ENCODE results near the gene NBEA.
A peak's percentile ranks its signal among the peaks of the same experiment; 100 is the strongest.

Gene NBEA

DNA sequence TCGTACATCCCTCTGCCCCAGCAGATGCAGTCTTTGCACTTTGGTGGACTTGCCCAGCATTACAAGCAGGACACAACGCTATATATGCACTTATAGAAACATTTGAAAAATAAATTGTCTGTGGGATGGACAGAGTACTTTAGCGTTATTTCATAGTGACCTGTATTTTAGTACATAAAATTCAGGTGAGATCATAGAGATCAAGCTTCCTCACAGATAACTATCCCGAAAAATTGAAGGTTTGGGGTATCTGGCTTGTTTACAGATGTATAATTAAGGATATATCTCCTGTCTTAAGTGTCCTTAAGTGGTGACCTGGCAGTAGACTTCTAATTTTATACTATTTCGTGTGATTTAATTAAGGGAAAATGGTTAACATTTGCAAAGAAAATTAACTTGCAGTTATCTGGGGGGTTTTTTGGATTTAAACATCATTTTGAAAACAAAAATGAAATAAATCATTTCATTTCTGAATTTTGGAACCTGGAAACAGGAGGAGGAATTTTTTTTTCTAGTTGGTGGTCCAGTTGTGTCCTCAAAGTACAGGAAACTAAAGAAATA lies 535.4 kb downstream of the NBEA start:
- no peak for DNase-seq

DNA sequence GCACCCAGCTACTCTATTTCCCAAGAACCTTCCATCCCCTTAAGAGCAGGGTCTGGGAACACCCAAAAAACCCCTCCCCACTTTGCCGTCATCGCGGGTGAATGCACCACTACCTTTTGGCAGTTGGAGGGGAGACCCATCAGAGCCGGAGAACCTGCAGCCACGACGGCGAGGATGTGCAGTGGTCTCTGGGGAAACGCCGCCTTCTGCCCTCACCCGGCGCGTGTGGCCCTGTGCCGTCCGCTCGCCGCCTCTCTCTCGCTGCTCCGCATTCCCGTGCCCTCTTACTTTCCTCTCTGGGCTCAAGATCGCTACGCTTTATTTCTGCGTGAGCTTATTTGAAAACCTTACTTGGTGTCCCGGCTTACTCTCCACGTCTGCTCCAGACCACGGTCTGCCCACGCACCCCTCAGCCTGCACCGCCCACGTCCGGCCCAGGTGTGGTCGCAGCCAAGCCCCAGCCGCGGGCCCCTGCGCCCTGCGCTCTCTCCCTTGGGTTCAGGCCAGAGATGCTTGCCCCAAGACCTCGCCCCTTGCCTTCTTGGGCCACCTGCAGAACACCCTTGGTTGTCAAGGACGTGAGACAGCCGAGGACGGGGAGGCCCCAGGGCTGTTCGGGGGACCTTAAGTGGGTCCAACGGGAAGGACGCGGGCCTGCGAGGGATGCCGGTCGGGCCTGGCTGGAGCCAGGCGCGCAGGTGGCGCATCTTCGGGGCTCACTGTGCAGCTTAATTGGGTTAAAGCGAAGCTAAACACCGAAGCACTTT lies 536.4 kb downstream of the NBEA start:
- DNase-seq, result no peak

DNA sequence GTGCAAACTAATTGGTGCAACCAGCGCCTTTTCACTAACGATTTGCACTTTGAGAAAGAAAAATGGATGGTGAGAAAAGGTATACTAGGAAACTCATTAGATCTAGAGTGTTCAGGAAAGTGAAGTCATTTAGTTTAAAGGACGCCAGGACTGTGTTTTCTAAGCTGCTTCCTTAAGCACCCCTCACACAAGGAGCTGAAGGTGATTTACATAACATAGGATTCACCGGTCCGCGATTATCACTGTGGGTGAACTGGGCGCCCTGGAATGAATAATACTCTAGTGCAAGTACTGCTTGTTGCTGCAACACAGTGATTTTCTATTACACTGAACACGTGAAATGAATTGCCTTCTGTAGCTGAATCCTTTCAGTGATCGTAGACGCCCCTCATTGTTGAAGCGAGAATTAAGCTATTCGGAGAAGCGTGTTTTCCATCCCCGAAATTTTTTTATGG lies 537.0 kb downstream of the NBEA start:
- DNase-seq, result no peak

DNA sequence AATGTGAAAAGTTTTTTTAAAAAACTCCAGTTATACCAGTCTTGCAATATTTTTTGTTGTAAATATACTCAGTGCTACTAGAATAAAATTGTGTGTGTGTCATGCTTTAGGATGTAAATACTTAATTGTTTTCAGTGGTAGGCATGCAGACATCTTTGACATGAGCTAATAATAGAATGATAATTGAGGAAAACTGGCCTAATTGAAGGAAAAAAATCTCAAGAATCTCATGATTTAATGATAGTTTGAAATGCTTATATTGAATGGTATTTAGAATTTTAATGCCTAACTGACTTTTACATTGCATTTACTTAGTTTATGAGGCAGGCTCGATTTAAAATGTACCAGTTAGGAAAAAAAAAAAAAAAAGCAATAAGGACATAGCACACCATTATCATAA lies 537.6 kb downstream of the NBEA start:
- no peak for DNase-seq

DNA sequence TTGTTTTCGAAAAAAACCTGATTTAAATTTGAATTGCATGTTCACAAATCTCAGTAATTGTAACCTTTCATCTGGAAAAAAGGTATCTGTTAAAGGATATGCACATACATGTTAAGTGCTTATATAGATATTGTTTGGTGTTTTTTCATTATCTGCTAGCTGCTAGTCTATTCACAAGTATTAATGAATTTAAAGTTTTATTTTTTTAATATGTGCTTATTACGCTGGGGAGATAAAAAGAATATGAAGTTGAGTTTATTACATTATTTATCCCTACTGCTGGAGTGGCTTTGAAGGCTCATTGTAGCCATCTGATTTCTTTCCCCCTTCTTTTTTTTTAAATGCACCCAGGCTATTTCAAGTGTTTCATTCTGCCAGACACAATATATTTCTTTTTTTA lies 538.3 kb downstream of the NBEA start:
- no peak for DNase-seq

DNA sequence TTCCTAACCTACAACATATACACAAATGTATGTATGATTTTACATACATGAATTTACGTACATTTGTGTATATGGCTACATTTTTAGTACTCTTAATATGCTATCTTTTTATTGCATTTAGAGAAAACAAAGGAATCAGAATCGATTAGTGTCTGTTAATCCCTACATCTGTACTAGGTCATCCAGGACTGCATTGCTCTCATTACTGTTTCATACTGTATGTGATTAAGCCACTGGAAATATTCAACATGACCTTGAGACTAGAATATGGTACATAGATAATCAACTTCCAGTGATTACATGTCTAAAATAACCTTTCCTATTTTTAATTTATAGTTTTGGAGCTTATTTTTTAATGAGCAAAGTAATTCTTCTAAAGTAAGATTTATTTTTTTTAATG lies 539.7 kb downstream of the NBEA start:
- DNase-seq, result no peak

DNA sequence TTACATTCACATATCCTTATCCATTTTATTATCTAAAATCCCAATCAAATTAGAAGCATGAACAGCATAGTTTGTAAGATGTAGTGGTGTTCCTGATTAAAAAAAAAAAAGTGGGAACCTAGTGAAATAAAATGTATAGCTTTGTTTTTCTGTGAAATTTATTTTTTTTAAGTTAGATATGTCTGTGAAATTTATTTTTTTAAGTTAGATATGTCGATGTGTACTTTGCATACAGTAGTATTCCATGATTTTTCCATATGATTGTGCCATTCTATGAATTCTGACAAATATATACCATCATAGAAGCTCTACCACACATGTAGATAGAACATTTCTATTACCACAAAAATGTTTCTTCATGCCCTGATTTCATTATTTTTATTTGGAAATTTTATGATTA lies 540.5 kb downstream of the NBEA start:
- DNase-seq, result no peak

DNA sequence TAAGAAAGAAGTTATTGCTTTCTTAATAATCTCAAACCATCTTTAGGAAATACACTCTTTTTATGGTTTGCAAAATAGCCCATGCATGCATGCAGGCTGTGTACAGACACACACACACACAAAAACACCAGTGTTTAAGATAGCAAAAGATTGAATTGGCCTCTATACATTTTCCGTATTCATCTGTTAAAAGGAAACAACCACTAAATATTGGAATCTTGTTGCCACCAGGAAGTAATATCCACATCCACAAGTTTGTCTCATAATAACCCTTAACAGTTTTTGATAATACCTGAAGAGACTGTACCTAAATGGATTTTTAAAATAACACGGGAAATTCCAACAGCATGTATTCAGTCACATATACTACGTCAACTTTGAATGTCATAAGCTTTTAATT lies 541.7 kb downstream of the NBEA start:
- no peak for DNase-seq

DNA sequence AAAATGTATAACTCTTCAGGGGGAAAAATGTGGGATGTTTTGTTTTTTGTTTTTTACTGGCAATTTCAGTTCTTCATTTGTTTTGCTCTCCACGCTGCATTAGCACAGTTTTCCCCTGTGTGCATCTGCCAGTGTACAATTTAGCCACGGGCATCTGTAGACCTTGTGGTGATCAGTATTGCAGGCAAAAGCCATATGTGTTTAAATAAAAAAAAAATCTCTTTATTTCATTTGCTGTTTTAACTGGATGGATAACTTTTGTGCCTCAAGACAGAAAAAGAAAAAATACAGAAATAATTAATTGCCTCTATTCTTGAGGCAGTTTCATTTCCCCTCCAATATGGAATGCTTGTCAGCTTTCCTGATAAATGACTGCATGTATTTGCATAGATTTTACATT lies 542.3 kb downstream of the NBEA start:
- DNase-seq, result no peak

DNA sequence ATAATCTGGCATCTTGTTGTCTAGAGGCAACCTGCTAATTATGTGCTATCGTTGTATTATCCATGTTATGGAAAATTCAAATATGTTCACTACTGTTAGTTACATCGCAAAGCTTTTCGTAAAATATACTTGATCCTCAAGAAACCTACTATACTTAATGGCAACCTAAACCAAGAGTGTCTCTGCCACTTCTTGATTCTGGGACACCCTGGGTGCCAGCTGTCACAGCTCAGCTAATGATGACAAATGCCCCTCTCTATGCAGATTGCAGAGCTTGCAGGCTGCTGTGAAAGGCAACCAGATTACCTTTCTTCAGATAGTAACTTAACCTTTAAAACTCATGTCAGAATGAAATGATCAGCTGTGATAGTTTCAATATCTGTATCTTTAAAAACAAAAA lies 543.4 kb downstream of the NBEA start:
- peak; percentile 0 for DNase-seq

DNA sequence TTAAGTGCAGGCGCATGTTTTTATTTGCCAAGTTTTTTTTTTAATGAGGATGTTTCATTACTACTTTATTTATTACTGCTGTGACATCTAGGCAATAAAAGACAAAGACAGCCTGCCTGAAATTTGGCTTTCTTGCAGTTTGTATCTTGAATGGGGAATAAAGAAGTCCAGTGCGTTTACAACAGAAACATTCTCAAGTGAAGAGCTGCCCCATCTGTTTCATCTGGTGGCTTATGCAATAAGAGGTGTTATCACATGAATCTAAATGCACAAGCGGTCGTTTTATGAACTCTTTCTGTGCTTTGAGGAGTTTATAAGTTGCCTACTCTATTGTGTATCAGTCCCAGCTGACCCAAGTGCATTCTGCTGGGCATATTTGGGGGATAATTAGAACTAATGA lies 547.0 kb downstream of the NBEA start:
- DNase-seq, result no peak

DNA sequence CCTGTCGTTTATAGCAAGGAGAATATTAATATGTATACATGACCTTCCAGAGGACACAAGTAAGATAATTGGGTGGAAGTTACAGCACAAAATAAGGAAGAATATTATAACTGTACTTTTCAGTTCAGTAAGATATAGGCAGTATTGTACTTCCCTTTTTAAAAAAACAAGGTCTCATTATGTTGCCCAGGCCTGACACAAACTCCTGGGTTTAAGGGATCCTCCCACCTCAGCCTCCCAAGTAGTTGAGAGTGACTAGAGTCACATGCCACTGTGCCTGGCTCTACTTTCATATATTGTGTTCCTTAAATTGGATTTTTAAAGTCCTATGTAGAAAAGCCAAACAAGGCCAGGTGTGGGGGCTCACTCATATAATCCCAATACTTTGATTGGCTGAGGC lies 553.9 kb downstream of the NBEA start:
- no peak for DNase-seq

DNA sequence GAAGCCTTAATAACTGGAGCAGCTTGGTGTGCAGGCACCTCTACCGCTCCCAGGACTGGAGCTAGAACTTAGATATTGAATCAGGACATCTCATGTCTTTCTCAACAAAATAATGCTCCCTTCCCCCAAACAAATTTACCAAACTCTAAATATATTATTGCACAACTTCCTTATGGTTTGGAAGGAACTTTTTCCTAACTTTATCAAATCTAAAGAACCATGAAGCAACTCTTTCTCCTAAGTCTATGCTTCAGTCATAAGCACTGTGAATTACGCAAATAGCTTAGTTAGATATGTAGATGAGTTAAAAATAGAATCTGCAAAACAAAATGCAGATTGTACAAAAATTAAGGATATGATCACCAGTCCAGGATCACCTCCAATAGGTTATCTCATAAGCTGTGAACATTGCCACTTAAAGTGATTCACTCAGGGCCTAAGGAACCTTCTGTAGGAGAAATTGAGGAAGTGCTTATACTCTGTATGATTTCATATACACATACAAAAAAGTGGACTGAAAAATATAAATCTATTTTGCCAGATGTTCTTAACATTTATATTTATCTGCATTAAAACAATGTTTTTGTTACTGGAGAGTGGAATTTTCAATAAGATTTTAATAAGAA lies 554.8 kb downstream of the NBEA start:
- no peak for DNase-seq

DNA sequence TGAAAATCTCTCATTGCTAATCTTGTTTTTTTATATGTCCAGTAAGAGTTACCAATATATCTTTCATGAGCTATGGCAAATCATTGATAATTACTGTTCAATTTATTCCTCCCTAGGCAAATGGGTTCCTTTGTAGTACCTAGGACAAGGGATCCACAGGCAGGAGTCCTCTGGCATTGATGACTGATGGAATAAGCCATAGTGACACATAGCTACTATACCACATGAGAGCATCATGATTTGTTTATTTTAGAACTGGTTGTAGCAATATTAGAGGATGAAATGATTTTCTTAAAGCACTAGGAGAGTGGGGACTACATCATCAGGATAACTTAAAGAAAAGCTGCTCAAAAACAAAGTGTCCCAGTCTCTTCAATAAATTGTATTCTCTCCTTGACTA lies 556.2 kb downstream of the NBEA start:
- DNase-seq, result no peak

DNA sequence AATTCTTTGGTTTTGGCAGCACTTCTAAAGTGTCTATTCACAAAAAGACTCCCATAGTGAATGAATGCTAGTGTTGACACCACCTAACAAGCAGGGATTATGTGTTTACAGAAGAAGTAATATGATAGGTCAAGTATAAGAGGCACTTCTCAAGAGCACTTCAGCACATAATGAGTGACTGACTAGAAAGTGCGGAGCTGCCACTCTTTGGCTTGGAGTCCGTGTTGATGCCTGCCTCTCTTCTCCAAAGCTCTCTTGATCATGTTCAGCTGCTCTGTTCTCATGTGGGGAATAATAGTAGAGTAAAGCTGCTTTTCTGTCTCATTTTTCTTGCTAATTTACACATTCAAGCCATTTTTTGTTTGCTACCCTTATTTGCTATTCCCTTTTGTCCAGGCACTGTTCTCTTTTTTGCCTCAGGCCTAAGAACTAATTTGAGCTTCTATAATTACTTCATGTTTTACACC lies 557.2 kb downstream of the NBEA start:
- peak; percentile 82 for DNase-seq

DNA sequence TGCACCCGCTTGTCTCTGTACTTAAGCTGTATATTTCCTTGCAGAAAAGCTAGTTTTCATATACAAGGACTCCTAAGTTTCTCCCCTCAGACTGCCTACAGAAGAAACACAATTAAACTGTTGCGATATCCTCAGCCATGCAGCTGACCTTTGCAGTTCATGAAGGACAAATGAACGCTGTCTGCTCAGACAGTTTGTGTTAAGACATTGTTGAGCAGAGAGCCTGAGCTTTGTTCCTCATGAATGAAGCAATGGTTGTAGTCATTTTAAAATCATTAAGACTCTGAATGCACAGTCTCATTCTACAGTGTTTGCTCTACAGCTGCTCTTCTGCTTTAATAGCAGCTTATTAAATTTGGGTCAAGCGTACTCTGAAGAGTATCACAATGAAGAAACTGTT lies 557.6 kb downstream of the NBEA start:
- no peak for DNase-seq

DNA sequence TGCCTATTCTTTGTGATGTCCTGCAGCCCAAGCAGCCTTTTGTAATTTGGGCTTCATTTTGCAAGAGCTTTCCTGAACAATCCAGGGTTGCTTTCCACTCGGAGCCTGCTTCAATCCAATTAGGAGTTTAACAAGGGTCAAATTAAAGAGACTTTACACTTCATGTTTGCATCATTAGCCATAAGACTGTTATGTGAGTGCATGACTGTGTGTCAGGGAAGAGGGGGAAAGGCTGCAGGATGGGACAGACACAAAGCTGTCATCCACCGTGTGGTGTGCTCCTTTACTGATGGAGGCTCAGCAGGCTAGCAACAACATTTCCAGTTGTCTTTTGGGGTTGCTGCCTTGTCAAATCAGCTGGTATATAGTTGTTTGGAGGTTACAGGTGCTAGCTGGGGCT lies 558.1 kb downstream of the NBEA start:
- no peak for DNase-seq

DNA sequence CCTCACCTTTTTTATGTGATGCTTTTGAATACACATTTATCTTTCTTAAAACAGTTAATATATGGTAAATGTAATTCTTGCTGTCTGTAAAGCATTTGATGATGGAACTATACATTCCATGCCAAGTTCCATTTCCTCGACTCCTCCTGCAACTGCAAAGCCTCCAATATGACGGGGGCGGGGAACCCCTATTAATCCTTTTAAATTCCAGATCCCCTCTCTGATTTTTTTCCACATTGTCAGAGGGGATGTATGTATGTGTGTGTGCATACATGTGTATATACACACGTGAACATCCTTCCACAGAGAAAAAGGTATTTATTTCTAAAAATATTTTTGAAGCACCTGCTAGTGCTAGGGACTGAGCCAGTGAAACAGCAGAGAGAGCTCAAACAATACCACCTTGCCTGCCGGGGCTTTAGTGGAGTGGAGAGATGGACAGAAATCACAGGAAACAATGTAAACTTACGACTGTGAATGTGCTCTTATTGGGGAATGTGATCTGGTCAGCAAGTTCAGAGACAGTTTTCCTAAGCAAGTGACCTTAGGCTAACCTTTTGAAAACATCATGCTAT lies 559.7 kb downstream of the NBEA start:
- no peak for DNase-seq

DNA sequence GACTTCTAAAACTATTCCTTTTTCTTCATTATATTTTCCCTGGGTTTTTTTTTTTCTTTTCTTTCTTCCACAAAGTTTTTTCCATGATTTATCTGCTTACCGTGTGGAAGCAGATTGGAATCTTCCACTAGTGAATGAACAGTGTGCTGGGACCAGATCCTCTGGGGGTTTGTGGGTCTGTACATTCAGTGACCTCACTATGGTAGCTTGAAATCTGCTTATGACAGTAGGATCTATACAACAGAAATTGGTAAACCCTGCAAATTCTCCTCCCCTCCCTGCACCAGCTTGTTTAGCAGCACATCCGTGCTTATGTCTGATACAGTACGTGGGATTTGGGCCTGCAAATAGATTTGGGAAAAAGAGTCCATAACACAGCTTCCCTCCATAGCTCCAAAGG lies 560.4 kb downstream of the NBEA start:
- no peak for DNase-seq

DNA sequence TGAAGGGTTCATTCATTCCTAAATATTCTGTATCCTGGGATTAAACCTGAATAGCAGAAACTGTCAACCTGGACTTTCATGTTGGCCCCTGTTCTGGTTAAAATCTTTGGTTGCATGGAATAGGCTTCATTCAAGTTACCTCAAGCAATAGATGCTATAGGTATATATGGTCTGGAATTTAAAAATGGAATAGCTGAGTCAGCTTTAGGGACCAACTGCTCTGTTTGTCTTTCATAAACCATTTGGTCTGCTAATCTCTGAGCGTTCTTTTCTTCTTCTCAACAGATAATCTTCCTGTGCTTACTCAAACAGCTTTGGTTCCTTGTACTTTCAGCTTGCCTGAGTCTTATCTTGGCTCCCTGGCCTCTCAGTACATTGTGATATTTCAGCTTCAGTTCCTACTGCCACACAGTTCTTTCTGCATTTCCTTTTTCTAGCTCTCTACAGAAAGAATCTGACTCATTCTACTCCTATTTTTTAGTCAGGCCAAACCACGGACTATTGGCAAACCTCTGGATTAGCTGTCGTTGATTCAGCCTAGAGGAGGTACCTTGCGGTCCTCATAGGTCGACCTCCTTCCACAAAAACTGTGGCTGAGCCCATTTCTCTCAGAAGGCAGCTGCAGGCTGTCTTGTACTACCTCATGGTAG lies 570.3 kb downstream of the NBEA start:
- DNase-seq, result no peak

DNA sequence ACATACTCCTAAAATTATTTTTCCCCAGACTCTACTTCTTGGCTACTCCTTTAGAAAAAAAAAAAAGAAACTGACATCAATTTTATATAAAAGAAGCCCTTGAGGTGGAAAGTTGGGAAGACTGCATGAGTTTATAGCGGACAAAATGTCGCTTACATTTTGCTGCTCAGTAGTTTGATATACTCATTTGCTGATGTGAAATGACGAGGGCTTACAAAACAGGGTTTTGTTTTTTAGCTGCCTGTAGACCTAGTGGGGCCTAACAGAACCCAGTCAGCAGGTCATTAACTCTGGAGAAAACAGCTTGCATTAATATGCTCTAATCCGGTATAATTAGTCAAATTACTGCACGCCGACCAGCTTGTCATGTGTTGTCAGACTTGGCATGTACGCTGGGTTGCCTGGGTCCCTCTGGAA lies 572.0 kb downstream of the NBEA start:
- no peak for DNase-seq

DNA sequence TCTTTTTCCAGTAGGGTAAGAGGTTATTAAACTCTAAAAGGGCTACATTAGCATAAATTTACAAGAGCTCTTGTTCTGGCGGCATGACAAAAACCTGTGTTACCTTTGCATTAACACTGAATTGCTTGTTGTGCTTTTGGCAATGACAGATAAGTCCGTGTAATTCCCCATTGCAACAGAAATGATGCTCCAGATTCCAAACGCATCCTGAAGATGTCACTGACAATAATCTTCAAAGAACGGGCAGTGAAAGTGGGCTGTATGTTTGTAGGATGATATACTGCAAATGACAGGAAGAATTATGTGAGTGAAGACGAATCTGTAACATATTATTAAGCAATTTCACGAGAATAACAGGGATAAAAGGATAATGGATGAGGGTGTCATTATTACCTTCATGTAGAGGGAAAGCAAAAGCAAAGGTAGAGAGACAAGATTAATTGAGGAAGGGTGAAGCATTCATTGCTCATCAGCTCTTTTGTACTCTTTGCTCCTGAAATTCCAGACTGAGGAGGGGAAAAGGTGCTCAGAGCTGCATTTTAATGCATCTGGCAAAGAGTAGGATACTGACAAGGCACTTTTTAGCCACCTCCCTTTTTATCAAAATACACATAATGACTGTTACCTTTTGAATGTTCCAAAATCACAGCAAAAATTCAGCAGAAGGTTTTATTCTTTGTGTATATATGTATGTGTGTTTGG lies 572.9 kb downstream of the NBEA start:
- no peak for DNase-seq
